Kidney capillary endothelial cell (primary cell): ENCODE measurements around the gene SMAD3.

Experiments used
- DNase-seq: peaks from one replicate; pipeline ENCODE4 v3.0.0-alpha.2; 2018; ENCODE audit warnings: low spot score

The SMAD3 gene

GRCh38 chr15:67242708-67243111 lies 177.3 kb downstream of the SMAD3 start:
- DNase-seq: no peak
